ENCODE results near the gene TTC32.

DNA sequence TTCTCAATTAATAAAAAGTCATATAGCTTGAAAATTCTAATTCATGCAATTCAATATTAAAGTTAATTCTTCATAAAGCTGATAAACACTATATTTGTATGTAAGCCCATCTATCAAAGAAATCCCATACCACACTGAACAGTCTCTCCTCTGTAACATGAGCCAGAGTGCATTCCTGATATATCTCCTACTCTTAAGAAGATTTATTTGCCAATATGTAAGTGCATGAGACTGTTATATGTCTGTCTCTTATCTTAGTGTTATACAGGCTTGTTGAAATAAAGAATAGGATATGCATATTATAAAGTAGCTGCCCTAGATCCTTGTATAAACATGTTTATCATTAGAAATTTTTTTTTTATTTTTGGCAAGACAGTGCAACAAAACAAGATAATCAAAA is 40.4 kb upstream of the TTC32 start:
- TF ChIP-seq POLR2AphosphoS5 (IDR thresholded peaks at IDR 0.05), result no peak
- TF ChIP-seq, protein P1, sequence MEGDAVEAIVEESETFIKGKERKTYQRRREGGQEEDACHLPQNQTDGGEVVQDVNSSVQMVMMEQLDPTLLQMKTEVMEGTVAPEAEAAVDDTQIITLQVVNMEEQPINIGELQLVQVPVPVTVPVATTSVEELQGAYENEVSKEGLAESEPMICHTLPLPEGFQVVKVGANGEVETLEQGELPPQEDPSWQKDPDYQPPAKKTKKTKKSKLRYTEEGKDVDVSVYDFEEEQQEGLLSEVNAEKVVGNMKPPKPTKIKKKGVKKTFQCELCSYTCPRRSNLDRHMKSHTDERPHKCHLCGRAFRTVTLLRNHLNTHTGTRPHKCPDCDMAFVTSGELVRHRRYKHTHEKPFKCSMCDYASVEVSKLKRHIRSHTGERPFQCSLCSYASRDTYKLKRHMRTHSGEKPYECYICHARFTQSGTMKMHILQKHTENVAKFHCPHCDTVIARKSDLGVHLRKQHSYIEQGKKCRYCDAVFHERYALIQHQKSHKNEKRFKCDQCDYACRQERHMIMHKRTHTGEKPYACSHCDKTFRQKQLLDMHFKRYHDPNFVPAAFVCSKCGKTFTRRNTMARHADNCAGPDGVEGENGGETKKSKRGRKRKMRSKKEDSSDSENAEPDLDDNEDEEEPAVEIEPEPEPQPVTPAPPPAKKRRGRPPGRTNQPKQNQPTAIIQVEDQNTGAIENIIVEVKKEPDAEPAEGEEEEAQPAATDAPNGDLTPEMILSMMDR (IDR thresholded peaks at IDR 0.05), result no peak

All from breast epithelium (tissue), 3 donors.